ENCODE measurements around the gene FOXN3.

Gene FOXN3, protein sequence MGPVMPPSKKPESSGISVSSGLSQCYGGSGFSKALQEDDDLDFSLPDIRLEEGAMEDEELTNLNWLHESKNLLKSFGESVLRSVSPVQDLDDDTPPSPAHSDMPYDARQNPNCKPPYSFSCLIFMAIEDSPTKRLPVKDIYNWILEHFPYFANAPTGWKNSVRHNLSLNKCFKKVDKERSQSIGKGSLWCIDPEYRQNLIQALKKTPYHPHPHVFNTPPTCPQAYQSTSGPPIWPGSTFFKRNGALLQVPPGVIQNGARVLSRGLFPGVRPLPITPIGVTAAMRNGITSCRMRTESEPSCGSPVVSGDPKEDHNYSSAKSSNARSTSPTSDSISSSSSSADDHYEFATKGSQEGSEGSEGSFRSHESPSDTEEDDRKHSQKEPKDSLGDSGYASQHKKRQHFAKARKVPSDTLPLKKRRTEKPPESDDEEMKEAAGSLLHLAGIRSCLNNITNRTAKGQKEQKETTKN

GRCh38 chr14:89417091-89417464 is at the start of gene FOXN3:
TSS of gene FOXN3 (minus strand) at chr14:89417233. CDS start at chr14:89412476, 4,757 bp downstream.
- DNase-seq: peak; percentile 78

DNA sequence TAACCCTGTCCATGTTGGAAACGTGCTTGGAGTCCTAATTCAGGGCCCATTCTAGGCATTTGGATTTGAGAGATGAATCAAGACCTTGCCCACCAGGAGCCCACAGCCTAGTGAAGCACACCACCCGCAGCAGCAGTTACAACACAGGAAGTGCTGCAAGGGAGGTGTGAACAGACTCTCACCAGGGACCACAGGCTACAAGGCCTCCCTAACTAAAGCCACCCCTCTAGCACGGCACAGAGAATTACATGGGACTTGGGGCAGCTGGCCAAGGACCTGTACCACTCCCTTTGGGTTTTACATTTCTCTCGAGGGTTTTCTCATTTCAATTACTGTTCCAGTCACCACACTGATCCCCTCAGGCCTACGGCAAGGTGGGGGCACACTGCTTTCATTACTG is 49.5 kb upstream of the FOXN3 start:
- no peak for DNase-seq

DNA sequence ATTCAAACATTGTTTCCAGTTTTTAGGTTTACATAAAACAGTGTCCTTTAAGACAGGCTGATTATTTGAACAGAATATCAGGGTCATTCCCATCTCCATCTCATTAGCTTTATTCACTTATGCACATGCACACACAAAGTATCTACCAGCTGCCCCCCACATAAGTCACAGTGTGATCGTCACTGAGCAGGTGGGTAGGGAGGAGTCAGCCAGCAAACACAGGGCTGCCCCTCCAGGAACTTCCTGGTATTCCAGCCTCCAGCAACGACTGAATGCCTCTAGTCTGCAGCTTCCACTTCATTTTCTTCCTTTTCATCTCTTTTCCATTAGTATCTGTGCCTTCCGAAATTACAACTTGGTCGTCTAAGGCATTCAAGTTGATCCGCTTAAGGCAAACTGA is 48.8 kb upstream of the FOXN3 start:
- DNase-seq: no peak

DNA sequence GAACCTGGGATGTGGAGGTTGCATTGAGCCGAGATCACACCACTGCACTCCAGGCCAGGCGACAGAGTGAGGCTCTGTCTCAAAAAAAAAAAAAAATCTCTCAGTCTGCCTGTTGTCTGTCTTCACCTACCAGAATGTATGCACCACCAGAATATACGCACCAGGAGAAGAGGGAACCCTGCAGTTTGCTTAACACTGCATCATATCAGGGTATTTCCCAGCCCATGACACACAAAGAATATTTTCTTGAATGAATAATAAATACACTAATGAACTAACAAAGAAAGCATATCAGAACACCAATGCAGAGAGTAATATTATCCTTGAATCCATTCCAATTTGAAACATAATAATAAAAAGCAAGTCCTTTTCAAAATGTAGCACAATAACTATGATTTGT is 44.2 kb upstream of the FOXN3 start:
- no peak for DNase-seq

DNA sequence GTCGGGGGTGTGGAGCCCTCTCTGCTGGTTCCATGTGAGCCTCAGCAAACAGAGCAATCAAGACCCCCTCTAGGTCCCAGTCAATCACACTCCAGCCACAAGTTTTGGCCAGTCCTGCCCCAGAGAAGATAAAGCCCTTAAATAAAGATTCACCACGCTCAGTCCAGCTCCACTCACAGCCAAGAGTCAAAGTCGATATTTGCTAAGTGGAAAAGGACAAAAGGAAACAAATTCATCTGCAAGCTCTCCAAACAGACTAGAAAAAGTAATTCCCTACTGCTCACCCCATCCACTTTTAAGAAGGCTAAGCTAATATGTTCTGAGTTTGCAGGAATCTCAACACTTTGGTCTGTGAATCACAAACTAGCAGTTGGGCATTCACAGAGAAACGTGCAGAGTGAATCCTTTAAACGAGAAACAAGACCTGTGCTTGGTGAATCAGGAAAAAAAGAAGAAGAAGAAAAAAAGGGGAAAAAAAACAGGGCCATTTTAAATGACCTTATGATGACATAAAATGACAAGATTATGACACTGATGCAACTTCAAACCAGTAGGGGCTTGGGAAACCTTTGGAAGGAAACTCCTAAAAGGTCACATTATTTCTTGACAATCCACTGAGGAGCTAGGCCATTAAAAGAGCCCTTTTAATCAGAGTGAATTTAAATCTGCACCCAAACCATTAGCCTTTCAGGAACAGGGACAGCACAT is 41.8 kb upstream of the FOXN3 start:
- DNase-seq: peak; percentile 5

- DNase-seq: no peak
Measured at GRCh38 chr14:89457007-89457406, 40.0 kb upstream of the FOXN3 start.

- peak; percentile 15 for DNase-seq
Measured at GRCh38 chr14:89455412-89455811, 38.4 kb upstream of the FOXN3 start.

- no peak for DNase-seq
Measured at GRCh38 chr14:89454996-89455395, 38.0 kb upstream of the FOXN3 start.

- no peak for DNase-seq
Measured at GRCh38 chr14:89452281-89452680, 35.2 kb upstream of the FOXN3 start.

GRCh38 chr14:89451229-89451628 is 34.2 kb upstream of the FOXN3 start:
- DNase-seq: no peak

DNA sequence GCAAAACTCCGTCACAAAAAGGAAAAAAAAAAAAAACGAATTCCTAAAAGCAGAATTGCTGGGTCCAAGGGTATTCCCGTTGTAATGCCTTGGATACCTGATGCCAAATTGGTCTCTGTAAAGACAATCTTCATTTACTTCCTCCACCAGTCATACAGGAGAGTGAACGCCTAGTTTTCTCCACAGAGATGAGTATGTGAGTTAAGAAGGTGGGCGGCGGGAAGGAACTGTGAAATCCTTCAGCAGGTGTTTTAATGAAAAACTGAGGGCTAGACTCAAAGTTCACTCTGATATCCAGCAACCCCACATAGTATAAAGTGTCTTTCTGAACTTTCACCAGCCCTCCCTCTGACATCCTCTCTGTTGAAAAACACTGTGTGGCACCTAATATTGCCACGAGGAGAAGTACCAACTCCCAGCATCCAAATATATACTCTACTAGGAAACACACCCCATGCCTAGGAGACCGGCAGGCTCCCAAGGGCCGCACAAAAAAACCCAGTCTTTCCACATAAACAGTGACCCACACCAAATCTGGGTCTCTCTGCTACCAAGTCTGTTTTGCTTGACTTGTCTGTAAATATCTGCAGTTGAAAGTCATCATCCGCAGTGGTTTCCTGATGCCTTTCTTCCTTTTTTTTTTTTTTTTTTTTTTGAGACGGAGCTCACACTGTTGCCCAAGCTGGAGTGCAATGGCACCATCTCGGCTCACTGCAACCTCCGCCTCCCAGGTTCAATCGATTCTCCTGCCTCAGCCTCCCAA is 30.3 kb upstream of the FOXN3 start:
- no peak for DNase-seq

- no peak for DNase-seq
Measured at GRCh38 chr14:89445273-89445973, 28.4 kb upstream of the FOXN3 start.

- no peak for DNase-seq
Measured at GRCh38 chr14:89444516-89445125, 27.6 kb upstream of the FOXN3 start.

GRCh38 chr14:89444044-89444443 is 27.0 kb upstream of the FOXN3 start:
- no peak for DNase-seq

GRCh38 chr14:89443042-89443629 is 26.1 kb upstream of the FOXN3 start:
- no peak for DNase-seq

- DNase-seq: no peak
Measured at GRCh38 chr14:89442280-89442679, 25.2 kb upstream of the FOXN3 start.

- DNase-seq: peak; percentile 52
Measured at GRCh38 chr14:89440986-89441909, 24.2 kb upstream of the FOXN3 start.

- DNase-seq: no peak
Measured at GRCh38 chr14:89435892-89436656, 19.0 kb upstream of the FOXN3 start.

- DNase-seq: peak; percentile 1
Measured at GRCh38 chr14:89435492-89435891, 18.5 kb upstream of the FOXN3 start.

GRCh38 chr14:89432226-89432625 is 15.2 kb upstream of the FOXN3 start:
- no peak for DNase-seq
